H1 (cell line): ENCODE data around the gene IARS2. TPM values are rescaled to one million over a fixed set of nuclear protein-coding genes. Genes with fewer than 3 reads are reported as not detected.

Experiments
- CTCF ChIA-PET: fragments of 300-600 bp; sonication (Branson Sonifier 250); formaldehyde crosslinking; loops from one replicate; lab custom pipeline; 2021; ENCODE audit not compliant: partially characterized antibody; lab: Charles Lee
- POLR2A ChIA-PET: fragments of 300-600 bp; sonication (Branson Sonifier 250); formaldehyde crosslinking; loops from one replicate; lab custom pipeline; 2021; ENCODE audit warnings: inconsistent platforms; ENCODE audit not compliant: partially characterized antibody; lab: Charles Lee
- DNase-seq, 2 experiments: peaks; one replicate each; pipeline versions ENCODE4 v3.0.0 to v3.0.0-alpha.2; 2010 to 2022; ENCODE audit warnings: low spot score in 2 of 2, low read depth in 1 of 2, mixed read lengths in 1 of 2
- FAIRE-seq: peaks from 2 replicates; lab custom pipeline; 2011; peaks lifted over from hg19 to GRCh38; lab: Jason Lieb, UNC
- H2AFZ ChIP-seq: 2 replicates; pipeline ENCODE4 v1.8.1; 2012; ENCODE audit warnings: low read length, inconsistent platforms
- H2AK5ac ChIP-seq: 2 replicates; pipeline ENCODE4 v1.6.1; 2013; ENCODE audit warnings: low read depth, low read length
- H2BK120ac ChIP-seq: replicated peaks from 2 replicates; pipeline ENCODE3; 2013; ENCODE audit warnings: low read depth, low read length, inconsistent platforms
- H2BK12ac ChIP-seq: 2 replicates; pipeline ENCODE4 v1.6.1; 2013; ENCODE audit warnings: low read depth, low read length
- H2BK15ac ChIP-seq: 2 replicates; pipeline ENCODE4 v1.6.1; 2013; ENCODE audit warnings: low read length
- H2BK20ac ChIP-seq: 2 replicates; pipeline ENCODE4 v1.6.1; 2013; ENCODE audit warnings: low read length
- H2BK5ac ChIP-seq: 2 replicates; pipeline ENCODE4 v1.6.1; 2013; ENCODE audit warnings: low read depth, low read length
- H3K14ac ChIP-seq: 2 replicates; pipeline ENCODE4 v1.6.1; 2013; ENCODE audit warnings: inconsistent platforms; ENCODE audit not compliant: insufficient read length
- H3K18ac ChIP-seq: 2 replicates; pipeline ENCODE4 v1.6.1; 2013; ENCODE audit warnings: low read length; ENCODE audit errors: extremely low read depth
- H3K23ac ChIP-seq: 2 replicates; pipeline ENCODE4 v1.6.1; 2013; ENCODE audit warnings: inconsistent platforms; ENCODE audit not compliant: insufficient read length
- H3K23me2 ChIP-seq: 2 replicates; pipeline ENCODE4 v1.6.1; 2013; ENCODE audit warnings: low read depth, low read length
- H3K27ac ChIP-seq: 2 replicates; pipeline ENCODE4 v1.6.1; 2011; ENCODE audit warnings: low read depth, low read length, inconsistent platforms
- H3K27me3 ChIP-seq, 4 experiments: replicated peaks in 1 of 4; 1 replicate in 1 of 4; 2 replicates in 3 of 4; pipeline versions ENCODE4 v1.6.1 to v1.8.1; 2011 to 2013; ENCODE audit warnings: low read length in 3 of 4, mild to moderate bottlenecking in 3 of 4, inconsistent platforms in 2 of 4, mixed read lengths in 2 of 4, moderate library complexity in 1 of 4; ENCODE audit not compliant: control insufficient read depth in 3 of 4, insufficient read depth in 3 of 4; ENCODE audit errors: extremely low read depth in 1 of 4
- H3K36me3 ChIP-seq, 4 experiments: 2 replicates each; pipeline versions ENCODE4 v1.6.1 to v1.8.1; 2011 to 2013; ENCODE audit warnings: mild to moderate bottlenecking in 4 of 4, low read length in 3 of 4, moderate library complexity in 2 of 4, control low read depth in 1 of 4, inconsistent platforms in 1 of 4; ENCODE audit not compliant: insufficient read depth in 4 of 4, control insufficient read depth in 2 of 4
- H3K4ac ChIP-seq: replicated peaks from 2 replicates; pipeline ENCODE3; 2013; ENCODE audit warnings: low read length, low read depth, mixed read lengths, inconsistent platforms; ENCODE audit not compliant: insufficient read length
- H3K4me1 ChIP-seq, 4 experiments: replicated peaks in 1 of 4; 1 replicate in 1 of 4; 2 replicates in 3 of 4; pipeline versions ENCODE4 v1.6.1 to v1.8.1; 2011 to 2013; ENCODE audit warnings: low read length in 3 of 4, inconsistent platforms in 2 of 4, mixed read lengths in 1 of 4; ENCODE audit not compliant: insufficient read depth in 4 of 4, control insufficient read depth in 3 of 4
- H3K4me2 ChIP-seq, 2 experiments: 2 replicates each; pipeline versions ENCODE4 v1.6.1 to v1.8.1; 2011 to 2013; ENCODE audit warnings: low read depth in 2 of 2, low read length in 2 of 2, control low read depth in 1 of 2, inconsistent platforms in 1 of 2, mild to moderate bottlenecking in 1 of 2; ENCODE audit not compliant: insufficient read depth in 1 of 2
- H3K4me3 ChIP-seq, 4 experiments: fragments of 200-600, 300-600 bp in 1 of 4; sonication (generic), shearing (Covaris generic), sonication (Bioruptor Twin) in 1 of 4; 2 replicates each; pipeline versions ENCODE4 v1.5.1 to v1.8.1; 2011 to 2016; ENCODE audit warnings: low read length in 4 of 4, low read depth in 3 of 4, control low read depth in 2 of 4, inconsistent platforms in 2 of 4, mild to moderate bottlenecking in 2 of 4, mixed read lengths in 1 of 4, moderate library complexity in 1 of 4; ENCODE audit not compliant: insufficient read depth in 2 of 4; ENCODE audit errors: extremely low read depth in 1 of 4
- H3K56ac ChIP-seq: replicated peaks from 2 replicates; pipeline ENCODE3; 2013; ENCODE audit warnings: low read depth, mild to moderate bottlenecking, mixed read lengths, low read length, inconsistent platforms; ENCODE audit not compliant: insufficient read length
- H3K79me1 ChIP-seq: 2 replicates; pipeline ENCODE4 v1.6.1; 2013; ENCODE audit warnings: low read depth, low read length, control low read depth
- H3K79me2 ChIP-seq, 2 experiments: 2 replicates each; pipeline versions ENCODE4 v1.6.1 to v1.8.1; 2012 to 2013; ENCODE audit warnings: low read length in 2 of 2, mild to moderate bottlenecking in 2 of 2, inconsistent platforms in 1 of 2; ENCODE audit not compliant: insufficient read depth in 2 of 2, control insufficient read depth in 1 of 2
- H3K9ac ChIP-seq, 4 experiments: replicated peaks in 1 of 4; 1 replicate in 1 of 4; 2 replicates in 3 of 4; pipeline versions ENCODE4 v1.6.1 to v1.8.1; 2011 to 2013; ENCODE audit warnings: low read depth in 3 of 4, low read length in 3 of 4, control low read depth in 2 of 4, mild to moderate bottlenecking in 2 of 4, moderate library complexity in 2 of 4, inconsistent platforms in 1 of 4; ENCODE audit errors: extremely low read depth in 1 of 4
- H3K9me3 ChIP-seq, 2 experiments: 2 replicates each; pipeline versions ENCODE4 v1.6.1 to v1.8.1; 2012 to 2013; ENCODE audit warnings: mild to moderate bottlenecking in 2 of 2, moderate library complexity in 2 of 2, control low read depth in 1 of 2, inconsistent platforms in 1 of 2, low read depth in 1 of 2, low read length in 1 of 2, mixed read lengths in 1 of 2; ENCODE audit not compliant: insufficient read depth in 2 of 2
- H4K20me1 ChIP-seq, 2 experiments: replicated peaks in 1 of 2; 2 replicates each; pipeline versions ENCODE3 to v1.8.1; 2011 to 2013; ENCODE audit warnings: inconsistent platforms in 2 of 2, low read length in 2 of 2, mild to moderate bottlenecking in 1 of 2; ENCODE audit not compliant: insufficient read depth in 2 of 2, control insufficient read depth in 1 of 2
- H4K5ac ChIP-seq: 2 replicates; pipeline ENCODE4 v1.6.1; 2013; ENCODE audit warnings: low read length, low read depth, mixed read lengths, inconsistent platforms; ENCODE audit not compliant: insufficient read length
- H4K8ac ChIP-seq: 2 replicates; pipeline ENCODE4 v1.8.0; 2013; ENCODE audit warnings: mild to moderate bottlenecking, moderate library complexity, low read length, inconsistent platforms; ENCODE audit not compliant: insufficient read depth; ENCODE audit errors: extremely low read depth
- H4K91ac ChIP-seq: replicated peaks from 2 replicates; pipeline ENCODE3; 2013; ENCODE audit warnings: low read length, mixed read lengths, inconsistent platforms; ENCODE audit not compliant: insufficient read length
- CBX8 ChIP-seq: fragments of 300-800, 300-1000 bp; sonication (generic); IDR thresholded peaks from 2 replicates; pipeline ENCODE4 v1.7.1; 2016; ENCODE audit warnings: low read depth, low read length, borderline replicate concordance
- CHD2 ChIP-seq: IDR thresholded peaks from 2 replicates; pipeline ENCODE4 v1.6.1; 2012; ENCODE audit warnings: low read length, improper control_type of control experiment
- CREB1 ChIP-seq: IDR thresholded peaks from 2 replicates; pipeline ENCODE4 v1.6.1; 2012; ENCODE audit warnings: inconsistent platforms
- E2F6 ChIP-seq: IDR thresholded peaks from 2 replicates; pipeline ENCODE4 v1.6.1; 2012; ENCODE audit warnings: inconsistent platforms
- FOSL1 ChIP-seq: IDR thresholded peaks from 2 replicates; pipeline ENCODE4 v1.6.1; 2011; ENCODE audit warnings: mild to moderate bottlenecking, low read depth, low read length, moderate library complexity; ENCODE audit not compliant: insufficient read depth
- MAX ChIP-seq: IDR thresholded peaks from 2 replicates; pipeline ENCODE4 v1.6.1; 2012; ENCODE audit warnings: inconsistent platforms
- NANOG ChIP-seq: IDR thresholded peaks from 2 replicates; pipeline ENCODE4 v1.6.1; 2011; ENCODE audit warnings: low read length, low read depth, mild to moderate bottlenecking, inconsistent platforms; ENCODE audit not compliant: insufficient read depth, poor library complexity, severe bottlenecking
- POLR2A ChIP-seq, 2 experiments: IDR thresholded peaks; 1 replicate in 1 of 2; 2 replicates in 1 of 2; pipeline ENCODE4 v1.6.1; 2011; ENCODE audit warnings: low read depth in 2 of 2, low read length in 2 of 2, mild to moderate bottlenecking in 2 of 2; ENCODE audit errors: control extremely low read depth in 1 of 2
- POU5F1 ChIP-seq: IDR thresholded peaks from 2 replicates; pipeline ENCODE4 v1.6.1; 2011; ENCODE audit warnings: low read depth, mild to moderate bottlenecking, low read length, moderate library complexity
- RFX5 ChIP-seq: IDR thresholded peaks from 2 replicates; pipeline ENCODE4 v1.6.1; 2011; ENCODE audit warnings: low read depth, low read length, improper control_type of control experiment, borderline replicate concordance
- RXRA ChIP-seq: IDR thresholded peaks from 2 replicates; pipeline ENCODE4 v1.6.1; 2011; ENCODE audit warnings: low read depth, mild to moderate bottlenecking, low read length, moderate library complexity; ENCODE audit not compliant: insufficient read depth
- TBP ChIP-seq: IDR thresholded peaks from 2 replicates; pipeline ENCODE4 v1.6.1; 2011; ENCODE audit warnings: low read depth, low read length, improper control_type of control experiment
- TCF12 ChIP-seq: IDR thresholded peaks from 2 replicates; pipeline ENCODE4 v1.6.1; 2011; ENCODE audit warnings: low read depth, mild to moderate bottlenecking, low read length
- WGBS, 2 experiments: shearing (Covaris generic) in 1 of 2; methylation state at CpG; one replicate each; pipeline versions ENCODE4 v1.1.6 to v1.1.7; 2013 to 2015; ENCODE audit warnings: low lambda C conversion rate in 2 of 2, mixed read lengths in 2 of 2, inconsistent platforms in 1 of 2, low coverage in 1 of 2, missing lambda C conversion rate in 1 of 2; ENCODE audit not compliant: insufficient replicate concordance in 2 of 2, insufficient coverage in 1 of 2, insufficient read length in 1 of 2; ENCODE audit errors: extremely low coverage in 1 of 2, missing lambda C conversion rate in 1 of 2; 5-methylcytosine and 5-hydroxymethylcytosine counted together
- polyA plus RNA-seq, 7 experiments: library from polyadenylated mRNA; depleted of rRNA in 3 of 7; stranded (reverse) in 5 of 7; unstranded in 2 of 7; fragments of >200 nt in 5 of 7; fragments of 200-250 nt in 2 of 7; gene quantifications; 1 replicate in 5 of 7; 2 replicates in 1 of 7; 4 replicates in 1 of 7; pipeline versions ENCODE4 v1.2.1 to v1.2.3, GENCODE V29; 2011 to 2013; ENCODE audit warnings: missing spikeins in 2 of 7, mixed read lengths in 2 of 7
- total RNA-seq: library from RNA; stranded (reverse); fragmentation: NEBNext Ultra II Directional; extraction: Animal tissue kit (Norgen Biotek cat#: 25700); gene quantifications from 2 replicates; pipeline ENCODE4 v1.2.1, GENCODE V29; 2021

The IARS2 gene
- total and polyA plus RNA-seq, 2 of the 8 experiments (the other 6 are each of a cell fraction or from before 2014, with no cell fraction given), result 15.0 to 69.8 TPM

- H3K79me2 ChIP-seq, result no peaks in the 10 kb centered on the region
- no peak overlapping the region for H3K4ac ChIP-seq
- no peaks in the 10 kb centered on the region for H3K9me3 ChIP-seq
- H3K56ac ChIP-seq, result no peak overlapping the region
- H3K4me3 ChIP-seq, result no peak overlapping the region
- ChIA-PET CTCF (interaction anchor here (0.8 to 2.1 kb wide), 5 partner anchors 8 to 71 kb away, joined by 3 to 7 read pairs (median 3); no protein-coding TSS in a partner anchor), POLR2A (interaction anchor here (0.6 to 0.8 kb wide), 2 partner anchors 10 to 32 kb away, joined by 3 read pairs; no protein-coding TSS in a partner anchor)
- no peak overlapping the region for H2BK20ac ChIP-seq
- H3K18ac ChIP-seq, result no peak overlapping the region
- H3K79me1 ChIP-seq, result no peaks in the 10 kb centered on the region
- no peak overlapping the region for H4K5ac ChIP-seq
- H4K20me1 ChIP-seq, result no peaks in the 10 kb centered on the region
- H3K14ac ChIP-seq, result no peak overlapping the region
- no peak overlapping the region for H2BK15ac ChIP-seq
- DNase-seq (no peak), FAIRE-seq (no peak)
- no peak overlapping the region for H2AK5ac ChIP-seq
- H2BK120ac ChIP-seq, result no peak overlapping the region
- H3K27me3 ChIP-seq, result no peaks in the 10 kb centered on the region
- 83% methylated on average over 2 of the region's 2 CpGs; no CpG with 5 or more reads in 1 of the 2 experiments for WGBS, 2 experiments
- no peak overlapping the region for H3K9ac ChIP-seq
- no peak overlapping the region for H4K91ac ChIP-seq
- H3K23me2 ChIP-seq, result no peaks in the 10 kb centered on the region
- H3K4me1 ChIP-seq, result no peaks in the 10 kb centered on the region
- H2BK5ac ChIP-seq, result no peak overlapping the region
- TF ChIP-seq TCF12 (no peak), FOSL1 (no peak), CREB1 (no peak), POU5F1 (no peak), POLR2A (IDR thresholded peaks at IDR 0.05; ENCODE audit: control extremely low read depth in 1 of 2, low read depth in 2 of 2, low read length in 2 of 2) (no peak), E2F6 (no peak), NANOG (no peak), RFX5 (no peak), CBX8 (no peak), CHD2 (no peak), TBP (no peak), MAX (no peak), RXRA (no peak)
- no peak overlapping the region for H4K8ac ChIP-seq
- no peak overlapping the region for H3K23ac ChIP-seq
- H3K27ac ChIP-seq, result no peak overlapping the region
- H3K4me2 ChIP-seq, result no peak overlapping the region
- peaks cover 3 to 61% (median 15%) of the 10 kb centered on the region in 4 experiments for H3K36me3 ChIP-seq
- no peak overlapping the region for H2BK12ac ChIP-seq
- no peak overlapping the region for H2AFZ ChIP-seq
These were observed 92.8 kb downstream of the IARS2 start for GRCh38 chr1:220186752-220187151.
